Ascending aorta (tissue), 2 donors: ENCODE results near the gene PGF. TPM values are rescaled to one million over a fixed set of nuclear protein-coding genes. Genes with fewer than 3 reads are reported as not detected.

Experiments
- DNase-seq, 2 donors: peaks; one replicate each; pipeline ENCODE4 v3.0.0-alpha.2; 2019; ENCODE audit warnings: low spot score in 2 of 2
- H3K27ac ChIP-seq, 2 donors: fragments of 200-600 bp; sonication (generic); one replicate each; pipeline ENCODE4 v1.5.1; 2016 to 2017; ENCODE audit warnings: mild to moderate bottlenecking in 1 of 2
- H3K27me3 ChIP-seq: fragments of 200-600 bp; sonication (generic); one replicate; pipeline ENCODE4 v1.5.1; 2017
- H3K36me3 ChIP-seq, 2 donors: fragments of 200-600 bp; sonication (generic); one replicate each; pipeline ENCODE4 v1.5.1; 2016
- H3K4me1 ChIP-seq, 2 donors: fragments of 200-600 bp; sonication (generic); one replicate each; pipeline ENCODE4 v1.5.1; 2016 to 2017; ENCODE audit warnings: mild to moderate bottlenecking in 1 of 2
- H3K4me3 ChIP-seq, 2 donors: fragments of 200-600 bp; sonication (generic); one replicate each; pipeline ENCODE4 v1.5.1; 2016 to 2017; ENCODE audit warnings: mild to moderate bottlenecking in 1 of 2
- H3K9me3 ChIP-seq, 2 donors: fragments of 200-600 bp; sonication (generic); one replicate each; pipeline ENCODE4 v1.5.1; 2016
- intact Hi-C: fragments of 100-400 bp; cut with DNase I; formaldehyde crosslinking; loops from one replicate; pipeline ENCODE4 v1.15.1; 2023
- total RNA-seq: library from RNA; depleted of rRNA; stranded (reverse); fragments of >200 nt; gene quantifications from one replicate; pipeline ENCODE4 v1.1.0, GENCODE V29; 2016
- TF ChIP-seq, protein P1 (sequence below), 3 experiments: fragments of 200-600 bp in 2 of 3; fragments of 450-650 bp in 1 of 3; sonication (generic) in 2 of 3; IDR thresholded peaks; one replicate each; pipeline ENCODE4 v1.5.1; 2016 to 2019; ENCODE audit warnings: antibody characterized with exemption in 3 of 3, mild to moderate bottlenecking in 1 of 3, moderate library complexity in 1 of 3

The PGF gene
- total RNA-seq, 1 donor from 2014 or later, result 41.1 TPM

DNA sequence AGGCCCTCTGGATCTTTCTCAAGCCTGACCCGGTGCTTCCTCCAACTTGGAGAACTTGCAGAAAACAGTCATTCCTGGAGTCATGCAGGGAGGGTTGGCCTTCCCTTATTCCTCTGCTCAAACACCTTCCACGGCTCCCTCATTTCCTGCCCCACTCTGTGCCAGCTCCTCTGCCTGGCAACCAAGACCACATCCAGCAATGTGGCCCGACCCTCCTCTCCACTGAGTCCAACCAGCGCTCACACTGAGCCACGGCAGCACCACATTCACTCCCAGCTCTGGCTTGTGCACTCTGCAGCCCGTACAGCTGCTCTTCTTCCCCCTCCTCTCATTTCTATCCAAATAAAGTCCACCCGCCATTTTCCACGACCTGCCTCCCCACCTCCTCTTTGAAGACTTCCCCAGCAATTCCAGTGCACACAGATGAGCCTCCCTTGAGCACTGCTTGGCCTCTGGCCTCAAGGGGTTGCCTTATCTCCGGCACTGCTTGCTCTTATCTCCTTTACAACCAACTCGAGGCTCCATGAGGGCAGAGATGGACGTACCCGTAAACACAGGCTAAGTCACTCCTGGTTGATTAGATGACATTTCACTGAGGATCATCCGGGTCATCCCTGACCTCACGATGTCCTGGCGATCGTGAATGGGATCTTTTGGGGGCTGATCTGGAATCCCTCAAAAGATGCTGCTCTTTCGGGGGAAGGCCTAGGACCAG, 5.4 kb downstream of the PGF start:
- H3K4me1 ChIP-seq, result peaks cover 9 to 30% of the 10 kb centered on the region in 2 donors
- H3K36me3 ChIP-seq, result peaks cover 16 to 17% of the 10 kb centered on the region in 2 donors
- no peak overlapping the region for H3K4me3 ChIP-seq
- TF ChIP-seq, protein P1, sequence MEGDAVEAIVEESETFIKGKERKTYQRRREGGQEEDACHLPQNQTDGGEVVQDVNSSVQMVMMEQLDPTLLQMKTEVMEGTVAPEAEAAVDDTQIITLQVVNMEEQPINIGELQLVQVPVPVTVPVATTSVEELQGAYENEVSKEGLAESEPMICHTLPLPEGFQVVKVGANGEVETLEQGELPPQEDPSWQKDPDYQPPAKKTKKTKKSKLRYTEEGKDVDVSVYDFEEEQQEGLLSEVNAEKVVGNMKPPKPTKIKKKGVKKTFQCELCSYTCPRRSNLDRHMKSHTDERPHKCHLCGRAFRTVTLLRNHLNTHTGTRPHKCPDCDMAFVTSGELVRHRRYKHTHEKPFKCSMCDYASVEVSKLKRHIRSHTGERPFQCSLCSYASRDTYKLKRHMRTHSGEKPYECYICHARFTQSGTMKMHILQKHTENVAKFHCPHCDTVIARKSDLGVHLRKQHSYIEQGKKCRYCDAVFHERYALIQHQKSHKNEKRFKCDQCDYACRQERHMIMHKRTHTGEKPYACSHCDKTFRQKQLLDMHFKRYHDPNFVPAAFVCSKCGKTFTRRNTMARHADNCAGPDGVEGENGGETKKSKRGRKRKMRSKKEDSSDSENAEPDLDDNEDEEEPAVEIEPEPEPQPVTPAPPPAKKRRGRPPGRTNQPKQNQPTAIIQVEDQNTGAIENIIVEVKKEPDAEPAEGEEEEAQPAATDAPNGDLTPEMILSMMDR (IDR thresholded peaks at IDR 0.05), result no peak
- DNase-seq, result peak in 1 of 2 donors; percentile 55
- peak overlapping the region in 1 of 2 donors; percentile 6 for H3K27ac ChIP-seq
- no peaks in the 10 kb centered on the region for H3K9me3 ChIP-seq
- H3K27me3 ChIP-seq, result no peaks in the 10 kb centered on the region
- intact Hi-C loops, result no loop called here

DNA sequence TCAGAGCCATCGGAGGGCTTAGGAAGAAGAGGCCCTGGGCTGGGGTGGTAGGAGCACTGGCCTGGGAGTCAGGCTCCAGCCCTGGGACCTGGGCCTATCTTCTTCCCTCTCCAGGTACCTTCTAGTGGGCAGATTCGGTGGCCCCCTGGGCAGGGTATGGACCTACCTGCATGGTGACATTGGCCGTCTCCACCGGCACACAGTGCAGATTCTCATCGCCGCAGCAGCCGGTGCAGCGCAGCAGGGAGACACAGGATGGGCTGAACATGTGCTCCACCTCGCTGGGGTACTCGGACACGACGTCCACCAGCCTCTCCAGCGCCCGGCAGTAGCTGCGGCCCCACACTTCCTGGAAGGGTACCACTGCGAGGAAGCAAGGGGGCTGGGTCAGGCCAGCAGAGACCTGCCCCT, 6.2 kb downstream of the PGF start:
- H3K4me1 ChIP-seq, result peaks cover 6 to 22% of the 10 kb centered on the region in 2 donors
- no peaks in the 10 kb centered on the region for H3K27me3 ChIP-seq
- no peak overlapping the region for H3K4me3 ChIP-seq
- H3K27ac ChIP-seq, result no peak overlapping the region
- no peaks in the 10 kb centered on the region for H3K9me3 ChIP-seq
- intact Hi-C loops, result no loop called here
- DNase-seq, result no peak
- H3K36me3 ChIP-seq, result peaks cover 16 to 17% of the 10 kb centered on the region in 2 donors
- TF ChIP-seq, protein P1 (IDR thresholded peaks at IDR 0.05), result no peak

DNA sequence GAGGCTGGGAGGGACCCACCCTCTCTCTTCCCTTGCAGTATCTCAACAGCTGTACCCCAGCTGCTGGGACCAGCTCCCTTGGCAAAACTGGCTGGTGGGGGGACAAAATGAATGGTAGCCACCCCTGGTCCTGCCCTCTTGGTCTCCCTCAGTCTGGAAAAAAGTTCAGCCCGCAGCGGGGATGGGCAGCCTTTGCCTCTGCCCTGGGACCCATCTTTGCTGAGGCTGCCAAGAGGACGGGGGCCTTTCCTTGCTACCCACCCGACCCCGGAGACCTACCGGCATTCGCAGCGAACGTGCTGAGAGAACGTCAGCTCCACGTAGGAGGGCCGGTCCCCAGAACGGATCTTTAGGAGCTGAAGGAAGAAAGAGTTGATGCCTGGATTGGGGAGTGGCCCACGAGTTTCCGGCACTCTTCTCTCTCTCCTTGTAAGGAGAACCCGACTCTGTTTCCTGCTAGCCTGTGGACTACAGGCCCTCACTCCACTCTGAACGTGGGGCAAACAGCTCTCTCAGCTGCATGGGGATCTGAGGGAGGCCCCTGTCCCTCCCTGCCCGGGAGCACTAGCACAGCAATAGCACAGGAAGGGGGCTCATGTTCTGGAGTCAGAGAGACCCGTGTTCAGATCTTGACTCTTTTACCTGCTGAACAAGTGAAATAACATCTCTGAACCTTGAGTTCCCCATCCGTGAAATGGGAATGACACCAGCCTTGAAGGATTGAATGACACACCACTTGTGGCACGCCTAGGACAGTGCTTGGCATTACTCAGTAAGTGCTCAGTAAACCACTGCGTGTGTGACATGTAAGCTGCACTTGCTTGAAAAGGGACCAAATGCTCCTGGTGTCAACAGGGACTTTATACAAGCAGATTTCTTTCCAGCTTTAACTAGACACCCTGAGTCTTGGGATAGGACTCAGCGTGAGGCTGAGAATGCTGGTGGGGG, 6.9 kb downstream of the PGF start:
- peaks cover 16 to 17% of the 10 kb centered on the region in 2 donors for H3K36me3 ChIP-seq
- no peaks in the 10 kb centered on the region for H3K27me3 ChIP-seq
- intact Hi-C loops, result no loop called here
- peaks cover 0 to 15% of the 10 kb centered on the region in 2 donors for H3K4me1 ChIP-seq
- no peaks in the 10 kb centered on the region for H3K9me3 ChIP-seq
- H3K4me3 ChIP-seq, result no peak overlapping the region
- no peak overlapping the region for H3K27ac ChIP-seq
- no peak for DNase-seq
- TF ChIP-seq, protein P1 (IDR thresholded peaks at IDR 0.05), result no peak

DNA sequence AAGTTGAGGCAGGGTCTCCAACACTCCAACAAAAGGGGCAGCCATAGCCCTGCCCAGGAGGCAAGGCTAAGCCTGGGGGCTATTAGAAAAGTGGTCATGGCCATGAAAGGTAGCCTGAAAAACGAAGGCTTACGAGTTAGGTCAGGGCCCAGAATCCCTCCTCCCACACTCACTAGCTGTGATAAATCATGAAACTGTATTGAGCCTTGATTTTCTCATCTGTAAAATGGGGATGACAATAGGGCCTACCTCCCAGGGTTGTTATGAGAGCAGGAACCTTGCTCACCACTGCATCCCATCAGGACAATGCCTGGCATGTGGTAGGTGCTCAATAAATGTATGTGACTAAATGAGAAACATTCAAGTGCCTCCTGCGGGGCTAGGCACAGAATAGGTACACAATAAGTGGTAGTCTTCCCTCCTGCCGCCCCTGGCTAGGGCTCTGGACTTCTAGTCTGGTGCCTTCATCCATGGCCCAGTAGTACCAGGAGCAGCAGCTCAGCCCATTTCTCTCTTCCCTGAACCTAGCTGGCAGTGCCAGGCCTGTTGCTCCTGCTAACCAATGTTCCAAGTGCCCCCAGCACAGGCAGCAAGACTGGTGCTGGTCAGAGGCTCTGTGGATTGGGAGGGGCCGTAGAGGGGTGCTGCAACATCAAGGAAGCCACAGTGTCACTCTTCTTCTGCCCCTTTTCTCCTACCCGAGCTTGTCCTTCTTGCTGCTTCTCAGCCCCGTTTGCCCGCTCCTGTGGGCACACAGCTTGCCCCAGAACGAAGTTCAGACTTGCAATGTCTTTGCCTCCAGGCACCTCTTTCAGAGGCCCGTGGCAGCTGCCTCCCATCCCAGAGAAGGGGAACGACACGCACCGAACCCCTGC, 7.8 kb downstream of the PGF start:
- H3K36me3 ChIP-seq, result peaks cover 16 to 17% of the 10 kb centered on the region in 2 donors
- H3K4me3 ChIP-seq, result no peak overlapping the region
- TF ChIP-seq, protein P1 (IDR thresholded peaks at IDR 0.05), result no peak
- H3K27me3 ChIP-seq, result no peaks in the 10 kb centered on the region
- intact Hi-C loops, result loop anchor here (2.0 kb wide), 2 partner anchors 55 to 141 kb away; partner anchors contain the start of gene EIF2B2
- no peaks in the 10 kb centered on the region for H3K9me3 ChIP-seq
- peak overlapping the region; percentile 64 to 65 for H3K27ac ChIP-seq
- peaks cover 0 to 13% of the 10 kb centered on the region in 2 donors for H3K4me1 ChIP-seq
- DNase-seq, result peak in 1 of 2 donors; percentile 56
